ENCODE measurements around the gene MYOM1.

- TF ChIP-seq YY1 (IDR thresholded peaks at IDR 0.05; ENCODE audit: insufficient read depth, insufficient read length) (no peak), SUZ12 (IDR thresholded peaks at IDR 0.05; ENCODE audit: extremely low read depth, insufficient read depth, insufficient read length) (no peak), ZNF274 (IDR thresholded peaks at IDR 0.05; ENCODE audit: low read depth, low read length) (no peak)
Measured at GRCh38 chr18:3071676-3072075, 148.1 kb downstream of the MYOM1 start.
